GM20000 (cell line): ENCODE results near the gene PPP1R16B.

ENCODE experiments used
- DNase-seq: peaks from one replicate; pipeline ENCODE4 v3.0.0; 2012; ENCODE audit warnings: low spot score
- CTCF ChIP-seq: IDR thresholded peaks from 2 replicates; pipeline ENCODE4 v1.5.1; 2012; ENCODE audit warnings: mild to moderate bottlenecking, control low read depth; ENCODE audit errors: extremely low read depth, missing control alignments

PPP1R16B gene

GRCh38 chr20:38927902-38928578, 122.5 kb downstream of the PPP1R16B start:
- TF ChIP-seq CTCF: no peak
- no peak for DNase-seq

- DNase-seq: no peak
- TF ChIP-seq CTCF: no peak
These were observed 124.7 kb downstream of the PPP1R16B start for GRCh38 chr20:38930242-38930569.

- TF ChIP-seq CTCF: no peak
- no peak for DNase-seq
These were observed 126.5 kb downstream of the PPP1R16B start for GRCh38 chr20:38931984-38932383.

GRCh38 chr20:38932457-38933120, 127.1 kb downstream of the PPP1R16B start:
- DNase-seq: no peak
- TF ChIP-seq CTCF: no peak

GRCh38 chr20:38934530-38934929, 129.0 kb downstream of the PPP1R16B start:
- DNase-seq: no peak
- TF ChIP-seq CTCF: no peak

- DNase-seq: no peak
- TF ChIP-seq CTCF: no peak
These were observed 129.8 kb downstream of the PPP1R16B start for GRCh38 chr20:38935285-38935684.

GRCh38 chr20:38935967-38936407, 130.5 kb downstream of the PPP1R16B start:
- no peak for TF ChIP-seq CTCF
- no peak for DNase-seq
